Astrocyte (in vitro differentiated cells and primary cell): ENCODE measurements around the gene SPANXN2. TPM values are rescaled to one million over a fixed set of nuclear protein-coding genes. Genes with fewer than 3 reads are reported as not detected.

Experiments used
- DNase-seq: peaks from one replicate; pipeline ENCODE4 v3.0.0-alpha.2; 2010; ENCODE audit warnings: low read depth
- FAIRE-seq: peaks from 2 replicates; lab custom pipeline; 2011; peaks lifted over from hg19 to GRCh38; lab: Jason Lieb, UNC
- H2AFZ ChIP-seq: 2 replicates; pipeline ENCODE4 v1.6.0; 2012; ENCODE audit warnings: low read depth, low read length, inconsistent platforms
- H3K27ac ChIP-seq: 2 replicates; pipeline ENCODE4 v1.5.1; 2011; ENCODE audit warnings: low read depth, low read length, inconsistent platforms
- H3K27me3 ChIP-seq: 2 replicates; pipeline ENCODE4 v1.6.0; 2011; ENCODE audit warnings: low read length, inconsistent platforms; ENCODE audit not compliant: insufficient read depth
- H3K36me3 ChIP-seq: 2 replicates; pipeline ENCODE4 v1.5.1; 2011; ENCODE audit warnings: low read length, inconsistent platforms; ENCODE audit not compliant: insufficient read depth
- H3K4me1 ChIP-seq: 2 replicates; pipeline ENCODE4 v1.5.1; 2011; ENCODE audit warnings: low read length, inconsistent platforms; ENCODE audit not compliant: insufficient read depth
- H3K4me2 ChIP-seq: 2 replicates; pipeline ENCODE4 v1.6.0; 2012; ENCODE audit warnings: low read length, inconsistent platforms
- H3K4me3 ChIP-seq: 2 replicates; pipeline ENCODE4 v1.5.1; 2011; ENCODE audit warnings: low read depth, mild to moderate bottlenecking, low read length, inconsistent platforms; ENCODE audit not compliant: insufficient read depth
- H3K79me2 ChIP-seq: 2 replicates; pipeline ENCODE4 v1.6.0; 2012; ENCODE audit warnings: mild to moderate bottlenecking, low read length, inconsistent platforms; ENCODE audit not compliant: insufficient read depth
- H3K9ac ChIP-seq: 2 replicates; pipeline ENCODE4 v1.6.0; 2012; ENCODE audit warnings: mild to moderate bottlenecking, low read length, inconsistent platforms
- H3K9me3 ChIP-seq: 2 replicates; pipeline ENCODE4 v1.5.1; 2012; ENCODE audit warnings: low read depth, mild to moderate bottlenecking, low read length, inconsistent platforms; ENCODE audit not compliant: insufficient read depth
- H4K20me1 ChIP-seq: 2 replicates; pipeline ENCODE4 v1.6.0; 2012; ENCODE audit warnings: low read length, inconsistent platforms; ENCODE audit not compliant: insufficient read depth
- H3K27ac Mint-ChIP-seq: one replicate; pipeline ENCODE4 v1.8.0; 2021; ENCODE audit warnings: mild to moderate bottlenecking, mixed read lengths; ENCODE audit not compliant: unreplicated experiment
- H3K27me3 Mint-ChIP-seq: one replicate; pipeline ENCODE4 v1.8.0; 2021; ENCODE audit warnings: low read depth, mixed read lengths; ENCODE audit not compliant: unreplicated experiment
- H3K36me3 Mint-ChIP-seq: one replicate; pipeline ENCODE4 v1.8.0; 2021; ENCODE audit warnings: low read depth, mixed read lengths; ENCODE audit not compliant: unreplicated experiment
- H3K4me1 Mint-ChIP-seq: one replicate; pipeline ENCODE4 v1.8.0; 2021; ENCODE audit warnings: low read depth, mixed read lengths; ENCODE audit not compliant: unreplicated experiment
- H3K4me3 Mint-ChIP-seq: one replicate; pipeline ENCODE4 v1.8.0; 2021; ENCODE audit warnings: mild to moderate bottlenecking, moderate library complexity, mixed read lengths; ENCODE audit not compliant: unreplicated experiment
- H3K9me3 Mint-ChIP-seq: one replicate; pipeline ENCODE4 v1.8.0; 2021; ENCODE audit warnings: mild to moderate bottlenecking, mixed read lengths; ENCODE audit not compliant: unreplicated experiment
- EZH2 ChIP-seq: IDR thresholded peaks from 2 replicates; pipeline ENCODE4 v1.6.1; 2012; ENCODE audit warnings: mild to moderate bottlenecking, low read length, inconsistent platforms; ENCODE audit not compliant: insufficient read depth
- total RNA-seq: library from RNA; stranded (reverse); gene quantifications from 2 replicates; pipeline ENCODE4 v1.2.1, GENCODE V29; 2021
- TF ChIP-seq, protein P1 (sequence below): IDR thresholded peaks from 2 replicates; pipeline ENCODE4 v1.5.1; 2011; ENCODE audit warnings: low read depth, mild to moderate bottlenecking, inconsistent platforms, low read length, moderate library complexity; ENCODE audit not compliant: insufficient read depth

Gene SPANXN2
- total RNA-seq, 1 donor from 2014 or later = not detected

- no peak for DNase-seq
- H3K27ac ChIP-seq = no peak overlapping the region
- no peak overlapping the region for H2AFZ ChIP-seq
- no peak for TF ChIP-seq EZH2
- TF ChIP-seq, protein P1, sequence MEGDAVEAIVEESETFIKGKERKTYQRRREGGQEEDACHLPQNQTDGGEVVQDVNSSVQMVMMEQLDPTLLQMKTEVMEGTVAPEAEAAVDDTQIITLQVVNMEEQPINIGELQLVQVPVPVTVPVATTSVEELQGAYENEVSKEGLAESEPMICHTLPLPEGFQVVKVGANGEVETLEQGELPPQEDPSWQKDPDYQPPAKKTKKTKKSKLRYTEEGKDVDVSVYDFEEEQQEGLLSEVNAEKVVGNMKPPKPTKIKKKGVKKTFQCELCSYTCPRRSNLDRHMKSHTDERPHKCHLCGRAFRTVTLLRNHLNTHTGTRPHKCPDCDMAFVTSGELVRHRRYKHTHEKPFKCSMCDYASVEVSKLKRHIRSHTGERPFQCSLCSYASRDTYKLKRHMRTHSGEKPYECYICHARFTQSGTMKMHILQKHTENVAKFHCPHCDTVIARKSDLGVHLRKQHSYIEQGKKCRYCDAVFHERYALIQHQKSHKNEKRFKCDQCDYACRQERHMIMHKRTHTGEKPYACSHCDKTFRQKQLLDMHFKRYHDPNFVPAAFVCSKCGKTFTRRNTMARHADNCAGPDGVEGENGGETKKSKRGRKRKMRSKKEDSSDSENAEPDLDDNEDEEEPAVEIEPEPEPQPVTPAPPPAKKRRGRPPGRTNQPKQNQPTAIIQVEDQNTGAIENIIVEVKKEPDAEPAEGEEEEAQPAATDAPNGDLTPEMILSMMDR = no peak
- H4K20me1 ChIP-seq = no peaks in the 10 kb centered on the region
- H3K9ac ChIP-seq = no peak overlapping the region
- Mint-ChIP-seq H3K9me3 (peaks cover 1% of the 10 kb centered on the region), H3K27ac (no peak overlapping the region), H3K4me1 (no peaks in the 10 kb centered on the region), H3K4me3 (no peak overlapping the region), H3K27me3 (no peaks in the 10 kb centered on the region), H3K36me3 (no peaks in the 10 kb centered on the region)
- no peak for FAIRE-seq
- H3K9me3 ChIP-seq = peaks cover 2% of the 10 kb centered on the region
- H3K4me3 ChIP-seq = no peak overlapping the region
- no peaks in the 10 kb centered on the region for H3K36me3 ChIP-seq
- H3K27me3 ChIP-seq = no peaks in the 10 kb centered on the region
- H3K4me2 ChIP-seq = no peak overlapping the region
- H3K4me1 ChIP-seq = no peaks in the 10 kb centered on the region
- no peaks in the 10 kb centered on the region for H3K79me2 ChIP-seq
Measured at GRCh38 chrX:143733866-143734265, 13.3 kb upstream of the SPANXN2 start.

DNA sequence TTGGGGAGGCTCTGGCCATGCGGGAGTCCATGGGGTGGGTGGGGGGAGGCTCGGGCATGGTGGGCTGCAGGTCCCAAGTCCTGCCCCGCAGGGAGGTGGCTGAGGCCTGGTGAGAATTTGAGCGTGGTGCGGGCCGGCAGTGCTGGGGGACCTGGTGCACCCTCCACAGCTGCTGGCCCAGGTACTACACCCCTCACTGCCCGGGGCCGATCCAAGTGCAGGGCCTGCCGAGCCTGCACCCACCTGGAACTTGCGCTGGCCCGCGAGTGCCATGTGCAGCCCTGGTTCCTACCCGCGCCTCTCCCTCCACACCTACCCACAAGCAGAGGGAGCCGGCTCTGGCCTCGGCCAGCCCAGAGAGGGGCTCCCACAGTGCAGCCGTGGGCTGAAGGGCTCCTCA is 5.7 kb upstream of the SPANXN2 start:
- H4K20me1 ChIP-seq = no peaks in the 10 kb centered on the region
- Mint-ChIP-seq H3K36me3 (no peaks in the 10 kb centered on the region), H3K27ac (no peak overlapping the region), H3K4me1 (no peaks in the 10 kb centered on the region), H3K4me3 (no peak overlapping the region), H3K27me3 (no peaks in the 10 kb centered on the region), H3K9me3 (peaks cover 4% of the 10 kb centered on the region)
- no peaks in the 10 kb centered on the region for H3K79me2 ChIP-seq
- no peak overlapping the region for H3K4me3 ChIP-seq
- TF ChIP-seq, protein P1 = no peak
- no peak for TF ChIP-seq EZH2
- no peaks in the 10 kb centered on the region for H3K9me3 ChIP-seq
- H3K36me3 ChIP-seq = no peaks in the 10 kb centered on the region
- no peak for FAIRE-seq
- no peak overlapping the region for H3K4me2 ChIP-seq
- H2AFZ ChIP-seq = no peak overlapping the region
- no peaks in the 10 kb centered on the region for H3K27me3 ChIP-seq
- H3K27ac ChIP-seq = no peak overlapping the region
- H3K9ac ChIP-seq = no peak overlapping the region
- no peaks in the 10 kb centered on the region for H3K4me1 ChIP-seq
- no peak for DNase-seq

GRCh38 chrX:143701460-143701859 is 19.1 kb downstream of the SPANXN2 start:
- Mint-ChIP-seq H3K4me1 (no peaks in the 10 kb centered on the region), H3K27me3 (no peaks in the 10 kb centered on the region), H3K9me3 (peaks cover 6% of the 10 kb centered on the region), H3K27ac (no peak overlapping the region), H3K36me3 (no peaks in the 10 kb centered on the region), H3K4me3 (no peak overlapping the region)
- no peak for DNase-seq
- Histone ChIP-seq H3K4me2 (no peak overlapping the region), H3K9ac (no peak overlapping the region), H3K27me3 (no peaks in the 10 kb centered on the region), H3K36me3 (no peaks in the 10 kb centered on the region), H2AFZ (no peak overlapping the region), H4K20me1 (no peaks in the 10 kb centered on the region), H3K27ac (no peak overlapping the region), H3K4me3 (no peak overlapping the region), H3K4me1 (no peaks in the 10 kb centered on the region), H3K9me3 (no peaks in the 10 kb centered on the region), H3K79me2 (no peaks in the 10 kb centered on the region)
- TF ChIP-seq, protein P1 = no peak
- no peak for TF ChIP-seq EZH2
- no peak for FAIRE-seq
